IgD-negative memory B cell (primary cell): ENCODE results near the gene SLC24A4. TPM values are rescaled to one million over a fixed set of nuclear protein-coding genes. Genes with fewer than 3 reads are reported as not detected.
A peak's percentile ranks its signal among the peaks of the same experiment; 100 is the strongest.

Experiments used
- H3K27ac Mint-ChIP-seq, 3 donors: one replicate each; pipeline ENCODE4 v1.8.0; 2020 to 2022; ENCODE audit warnings: mild to moderate bottlenecking in 3 of 3, mixed read lengths in 3 of 3, moderate library complexity in 1 of 3
- H3K27me3 Mint-ChIP-seq: one replicate; pipeline ENCODE4 v1.8.0; 2021; ENCODE audit warnings: mixed read lengths
- H3K36me3 Mint-ChIP-seq: one replicate; pipeline ENCODE4 v1.8.0; 2020; ENCODE audit warnings: mild to moderate bottlenecking, mixed read lengths
- H3K4me1 Mint-ChIP-seq, 3 donors: one replicate each; pipeline ENCODE4 v1.8.0; 2020 to 2022; ENCODE audit warnings: mixed read lengths in 3 of 3, mild to moderate bottlenecking in 1 of 3
- H3K4me3 Mint-ChIP-seq, 4 donors: one replicate each; pipeline ENCODE4 v1.8.0; 2020 to 2022; ENCODE audit warnings: mild to moderate bottlenecking in 4 of 4, mixed read lengths in 4 of 4, moderate library complexity in 3 of 4
- H3K9me3 Mint-ChIP-seq, 3 donors: one replicate each; pipeline ENCODE4 v1.8.0; 2020 to 2021; ENCODE audit warnings: mixed read lengths in 3 of 3, mild to moderate bottlenecking in 1 of 3
- polyA plus RNA-seq: library from polyadenylated mRNA; unstranded; fragments of 300-500 nt; fragmentation: Illumina TruSeq; gene quantifications from one replicate; pipeline ENCODE4 v1.2.3, GENCODE V29; 2021

Gene SLC24A4
- polyA plus RNA-seq, 1 donor from 2014 or later, result not detected

GRCh38 chr14:92369097-92369496 is 46.1 kb downstream of the SLC24A4 start:
- Mint-ChIP-seq H3K4me3 (no peak overlapping the region), H3K27me3 (peaks cover 9% of the 10 kb centered on the region), H3K36me3 (peaks cover 2% of the 10 kb centered on the region), H3K27ac (no peak overlapping the region), H3K4me1 (peaks cover 0 to 4% (median 0%) of the 10 kb centered on the region in 3 donors), H3K9me3 (peaks cover 0 to 12% (median 2%) of the 10 kb centered on the region in 3 donors)

GRCh38 chr14:92372230-92372629 is 49.3 kb downstream of the SLC24A4 start:
- Mint-ChIP-seq H3K4me3 (no peak overlapping the region), H3K27ac (no peak overlapping the region), H3K4me1 (peaks cover 0 to 4% (median 0%) of the 10 kb centered on the region in 3 donors), H3K9me3 (peaks cover 0 to 12% (median 2%) of the 10 kb centered on the region in 3 donors), H3K27me3 (no peaks in the 10 kb centered on the region), H3K36me3 (peaks cover 2% of the 10 kb centered on the region)

- Mint-ChIP-seq H3K36me3 (peaks cover 2% of the 10 kb centered on the region), H3K4me1 (peaks cover 0 to 6% (median 0%) of the 10 kb centered on the region in 3 donors), H3K27me3 (no peaks in the 10 kb centered on the region), H3K4me3 (no peak overlapping the region), H3K9me3 (peaks cover 0 to 12% (median 2%) of the 10 kb centered on the region in 3 donors), H3K27ac (no peak overlapping the region)
These were observed 50.4 kb downstream of the SLC24A4 start for GRCh38 chr14:92373336-92373735.

- Mint-ChIP-seq H3K4me1 (peaks cover 0 to 3% (median 0%) of the 10 kb centered on the region in 3 donors), H3K9me3 (no peaks in the 10 kb centered on the region), H3K27ac (no peak overlapping the region), H3K36me3 (no peaks in the 10 kb centered on the region), H3K27me3 (peaks cover 5% of the 10 kb centered on the region), H3K4me3 (no peak overlapping the region)
These were observed 57.2 kb downstream of the SLC24A4 start for GRCh38 chr14:92380131-92380530.

- no peak overlapping the region for H3K27ac Mint-ChIP-seq
These were observed 57.6 kb downstream of the SLC24A4 start for GRCh38 chr14:92380582-92380981.

GRCh38 chr14:92382677-92383076 is 59.7 kb downstream of the SLC24A4 start:
- no peak overlapping the region for H3K4me3 Mint-ChIP-seq
- H3K27me3 Mint-ChIP-seq, result peaks cover 14% of the 10 kb centered on the region
- no peaks in the 10 kb centered on the region for H3K36me3 Mint-ChIP-seq
- no peaks in the 10 kb centered on the region for H3K4me1 Mint-ChIP-seq
- H3K27ac Mint-ChIP-seq, result no peak overlapping the region
- no peaks in the 10 kb centered on the region for H3K9me3 Mint-ChIP-seq

More at GRCh38 chr14:92380582-92380981, 57.6 kb downstream of the SLC24A4 start:
- Mint-ChIP-seq H3K9me3 (no peaks in the 10 kb centered on the region), H3K4me3 (no peak overlapping the region), H3K27me3 (peaks cover 5% of the 10 kb centered on the region), H3K4me1 (peaks cover 0 to 3% (median 0%) of the 10 kb centered on the region in 3 donors), H3K36me3 (no peaks in the 10 kb centered on the region)

- Mint-ChIP-seq H3K27ac (no peak overlapping the region), H3K4me3 (no peak overlapping the region), H3K36me3 (no peaks in the 10 kb centered on the region), H3K9me3 (no peaks in the 10 kb centered on the region), H3K4me1 (no peaks in the 10 kb centered on the region), H3K27me3 (peaks cover 12% of the 10 kb centered on the region)
These were observed 60.8 kb downstream of the SLC24A4 start for GRCh38 chr14:92383805-92384204.

GRCh38 chr14:92384461-92385133 is 61.6 kb downstream of the SLC24A4 start:
- H3K36me3 Mint-ChIP-seq, result no peaks in the 10 kb centered on the region
- H3K27me3 Mint-ChIP-seq, result peaks cover 9% of the 10 kb centered on the region
- H3K27ac Mint-ChIP-seq, result no peak overlapping the region
- H3K9me3 Mint-ChIP-seq, result no peaks in the 10 kb centered on the region
- H3K4me1 Mint-ChIP-seq, result no peaks in the 10 kb centered on the region
- no peak overlapping the region for H3K4me3 Mint-ChIP-seq

- Mint-ChIP-seq H3K27me3 (peaks cover 9% of the 10 kb centered on the region), H3K36me3 (no peaks in the 10 kb centered on the region), H3K27ac (no peak overlapping the region), H3K4me3 (no peak overlapping the region), H3K4me1 (no peaks in the 10 kb centered on the region), H3K9me3 (no peaks in the 10 kb centered on the region)
These were observed 62.6 kb downstream of the SLC24A4 start for GRCh38 chr14:92385561-92385960.

GRCh38 chr14:92386165-92386564 is 63.2 kb downstream of the SLC24A4 start:
- no peaks in the 10 kb centered on the region for H3K36me3 Mint-ChIP-seq
- H3K4me3 Mint-ChIP-seq, result no peak overlapping the region
- no peak overlapping the region for H3K27ac Mint-ChIP-seq
- no peaks in the 10 kb centered on the region for H3K4me1 Mint-ChIP-seq
- H3K9me3 Mint-ChIP-seq, result no peaks in the 10 kb centered on the region
- H3K27me3 Mint-ChIP-seq, result peaks cover 9% of the 10 kb centered on the region

GRCh38 chr14:92386637-92387036 is 63.7 kb downstream of the SLC24A4 start:
- H3K4me1 Mint-ChIP-seq, result peaks cover 0 to 1% (median 0%) of the 10 kb centered on the region in 3 donors
- H3K36me3 Mint-ChIP-seq, result no peaks in the 10 kb centered on the region
- H3K27me3 Mint-ChIP-seq, result peaks cover 9% of the 10 kb centered on the region
- H3K4me3 Mint-ChIP-seq, result no peak overlapping the region
- H3K9me3 Mint-ChIP-seq, result no peaks in the 10 kb centered on the region
- H3K27ac Mint-ChIP-seq, result no peak overlapping the region

- H3K27ac Mint-ChIP-seq, result peak overlapping the region in 1 of 3 donors; percentile 39
- H3K36me3 Mint-ChIP-seq, result no peaks in the 10 kb centered on the region
- peaks cover 0 to 1% (median 0%) of the 10 kb centered on the region in 3 donors for H3K4me1 Mint-ChIP-seq
- H3K27me3 Mint-ChIP-seq, result peaks cover 9% of the 10 kb centered on the region
- H3K9me3 Mint-ChIP-seq, result no peaks in the 10 kb centered on the region
- H3K4me3 Mint-ChIP-seq, result no peak overlapping the region
These were observed 64.6 kb downstream of the SLC24A4 start for GRCh38 chr14:92387578-92387977.

GRCh38 chr14:92389598-92390158 is 66.7 kb downstream of the SLC24A4 start:
- peaks cover 0 to 1% (median 0%) of the 10 kb centered on the region in 3 donors for H3K4me1 Mint-ChIP-seq
- no peaks in the 10 kb centered on the region for H3K9me3 Mint-ChIP-seq
- peaks cover 10% of the 10 kb centered on the region for H3K27me3 Mint-ChIP-seq
- H3K36me3 Mint-ChIP-seq, result no peaks in the 10 kb centered on the region
- peak overlapping the region in 1 of 4 donors; percentile 17 for H3K4me3 Mint-ChIP-seq
- H3K27ac Mint-ChIP-seq, result no peak overlapping the region

- peaks cover 0 to 1% (median 0%) of the 10 kb centered on the region in 3 donors for H3K4me1 Mint-ChIP-seq
- no peak overlapping the region for H3K4me3 Mint-ChIP-seq
- no peak overlapping the region for H3K27ac Mint-ChIP-seq
- no peaks in the 10 kb centered on the region for H3K36me3 Mint-ChIP-seq
- no peaks in the 10 kb centered on the region for H3K9me3 Mint-ChIP-seq
- H3K27me3 Mint-ChIP-seq, result peaks cover 3% of the 10 kb centered on the region
These were observed 68.8 kb downstream of the SLC24A4 start for GRCh38 chr14:92391726-92392125.

GRCh38 chr14:92392711-92393110 is 69.7 kb downstream of the SLC24A4 start:
- Mint-ChIP-seq H3K9me3 (no peaks in the 10 kb centered on the region), H3K27ac (no peak overlapping the region), H3K4me1 (peaks cover 0 to 1% (median 0%) of the 10 kb centered on the region in 3 donors), H3K4me3 (no peak overlapping the region), H3K36me3 (no peaks in the 10 kb centered on the region), H3K27me3 (peaks cover 1% of the 10 kb centered on the region)
